Measurements from ENCODE around the gene LRRC4C.

The LRRC4C gene

DNA sequence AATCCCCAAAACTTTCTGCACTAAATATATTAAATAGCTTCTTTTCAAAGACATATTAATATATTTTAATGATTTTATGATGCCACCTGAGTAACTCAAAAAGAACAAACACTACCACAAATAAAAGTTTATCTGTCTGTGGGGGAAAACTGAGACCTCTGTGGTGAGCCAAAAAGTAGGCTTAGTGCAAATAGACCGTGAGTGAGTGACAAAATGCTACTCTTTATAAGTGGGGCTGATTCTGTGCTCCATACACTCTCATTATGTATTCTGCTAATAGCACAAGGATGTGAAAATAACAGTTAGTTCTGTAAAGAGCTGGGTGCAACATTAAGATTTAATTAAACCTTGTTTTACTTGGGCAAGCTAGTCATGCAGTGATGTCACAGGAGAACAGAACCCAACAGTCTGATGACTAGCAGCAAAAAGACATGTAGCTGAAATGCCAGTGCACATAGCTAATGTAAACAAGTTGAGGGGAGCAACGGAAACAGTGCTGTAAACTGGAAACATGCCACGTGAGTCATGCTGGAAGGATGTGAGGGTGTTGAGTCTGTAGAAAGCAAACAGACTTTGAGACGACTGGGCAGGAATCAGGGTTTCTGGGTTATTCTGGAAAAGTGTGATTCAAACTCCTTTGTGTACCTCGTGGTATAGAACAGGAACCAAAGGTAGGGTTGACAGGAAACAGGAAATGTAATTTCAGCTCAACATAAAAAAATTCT is 1130.4 kb downstream of the LRRC4C start:
- DNase-seq: no peak

DNA sequence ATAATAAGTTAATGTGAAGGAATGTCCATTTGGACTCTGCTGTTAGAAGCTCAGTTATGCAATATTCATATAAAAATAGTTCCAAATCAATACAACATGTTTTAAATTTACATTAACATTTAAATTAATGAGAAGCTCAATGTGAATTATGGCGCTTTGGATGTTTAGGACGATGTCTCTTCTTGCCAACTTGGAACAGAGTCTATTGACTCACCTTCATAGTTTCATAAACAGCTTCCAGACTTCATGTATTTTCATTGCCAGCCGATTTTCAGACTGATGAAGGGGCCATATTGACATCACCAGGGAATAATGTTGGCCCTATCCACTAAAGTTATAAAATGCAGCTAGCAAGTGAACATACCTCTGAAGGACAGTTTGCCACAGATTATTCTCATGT is 1136.2 kb downstream of the LRRC4C start:
- DNase-seq: no peak

- DNase-seq: no peak
Measured at GRCh38 chr11:40321537-40321936, 1137.9 kb downstream of the LRRC4C start.

DNA sequence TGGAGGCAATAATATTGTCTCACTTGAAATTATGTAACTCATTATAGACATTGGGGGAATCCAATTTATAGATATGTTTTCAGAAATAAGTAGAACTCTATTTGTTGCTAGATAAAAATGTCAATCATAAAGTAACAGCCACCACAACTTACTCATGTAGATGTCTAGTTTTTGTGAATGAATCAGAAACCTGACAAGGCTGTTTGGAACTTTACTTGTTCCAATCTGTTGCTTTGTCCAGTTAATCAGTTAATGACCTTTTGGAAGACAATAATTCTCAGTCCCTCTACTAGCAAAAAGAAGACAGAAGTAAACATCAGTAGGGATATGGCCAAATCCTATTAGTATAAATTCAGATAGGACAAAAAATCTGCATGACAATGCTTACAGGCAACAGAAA is 1143.3 kb downstream of the LRRC4C start:
- DNase-seq: no peak

DNA sequence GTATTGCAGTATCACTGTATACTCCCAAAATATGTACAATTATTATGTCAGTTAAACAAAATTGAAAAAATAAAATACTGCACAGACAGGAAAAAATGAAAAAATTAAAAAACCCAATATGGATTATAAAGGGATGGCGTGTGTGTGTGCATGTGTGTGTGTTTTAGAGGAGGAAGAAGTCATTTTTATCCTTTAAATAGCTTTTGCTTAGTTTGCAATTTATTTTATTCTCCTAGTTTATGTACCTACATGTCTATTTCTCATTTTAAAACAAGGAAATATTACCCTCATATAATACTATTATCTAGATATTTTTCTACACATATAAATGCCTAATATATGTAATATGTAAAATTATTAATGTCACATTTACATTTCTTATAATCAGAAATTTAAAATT is 1144.3 kb downstream of the LRRC4C start:
- no peak for DNase-seq

GRCh38 chr11:40314327-40314726 is 1145.1 kb downstream of the LRRC4C start:
- DNase-seq: no peak

DNA sequence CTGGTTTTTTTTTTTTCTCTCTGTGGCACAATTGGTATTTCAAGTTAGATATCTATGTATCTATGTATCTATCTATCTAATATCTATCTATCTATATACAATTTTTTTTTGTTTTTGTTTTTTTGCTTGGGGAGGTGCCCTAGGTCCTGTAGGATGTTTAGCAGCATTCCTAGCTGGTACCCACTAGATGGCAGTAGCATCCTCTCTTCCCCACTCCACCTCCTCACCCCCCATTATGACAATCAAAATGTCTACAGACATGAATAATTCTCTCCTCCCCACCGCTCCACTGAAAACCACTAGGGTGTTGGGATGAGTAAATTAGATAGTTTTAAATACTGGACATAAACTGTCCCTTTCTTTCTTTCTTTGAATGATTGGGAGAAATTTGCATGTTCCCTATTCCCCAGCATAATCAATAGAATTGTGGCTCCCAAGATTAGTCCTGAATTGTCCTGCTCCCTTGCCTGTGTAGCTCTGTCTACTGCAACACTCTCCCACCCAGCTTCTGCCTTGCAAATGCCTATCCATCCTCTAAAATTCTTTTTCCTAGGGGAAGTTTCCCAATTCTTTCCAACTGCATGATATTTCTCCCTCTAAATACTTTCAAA is 1152.4 kb downstream of the LRRC4C start:
- no peak for DNase-seq

DNA sequence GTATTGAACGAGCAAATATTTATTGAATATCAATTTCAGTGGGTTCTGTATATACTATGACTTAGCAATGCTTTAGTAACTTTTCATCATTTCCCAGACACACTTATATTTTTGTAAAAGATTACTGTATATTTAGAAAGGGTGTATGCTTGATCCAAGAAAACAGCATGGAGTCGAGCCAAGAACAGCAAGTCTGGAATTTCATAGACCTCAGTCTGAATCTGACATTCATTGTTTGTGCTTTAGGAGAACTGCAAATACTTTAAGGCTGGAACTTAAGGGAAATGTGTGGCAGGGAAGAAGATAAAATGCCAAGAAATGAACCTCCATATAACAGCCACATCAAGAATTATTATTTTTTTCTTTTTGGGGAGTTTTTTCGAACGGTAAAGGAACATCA is 1156.8 kb downstream of the LRRC4C start:
- DNase-seq: no peak

GRCh38 chr11:40295466-40295865 is 1164.0 kb downstream of the LRRC4C start:
- DNase-seq: no peak

GRCh38 chr11:40294741-40295140 is 1164.7 kb downstream of the LRRC4C start:
- no peak for DNase-seq

GRCh38 chr11:40294349-40294735 is 1165.1 kb downstream of the LRRC4C start:
- DNase-seq: no peak

DNA sequence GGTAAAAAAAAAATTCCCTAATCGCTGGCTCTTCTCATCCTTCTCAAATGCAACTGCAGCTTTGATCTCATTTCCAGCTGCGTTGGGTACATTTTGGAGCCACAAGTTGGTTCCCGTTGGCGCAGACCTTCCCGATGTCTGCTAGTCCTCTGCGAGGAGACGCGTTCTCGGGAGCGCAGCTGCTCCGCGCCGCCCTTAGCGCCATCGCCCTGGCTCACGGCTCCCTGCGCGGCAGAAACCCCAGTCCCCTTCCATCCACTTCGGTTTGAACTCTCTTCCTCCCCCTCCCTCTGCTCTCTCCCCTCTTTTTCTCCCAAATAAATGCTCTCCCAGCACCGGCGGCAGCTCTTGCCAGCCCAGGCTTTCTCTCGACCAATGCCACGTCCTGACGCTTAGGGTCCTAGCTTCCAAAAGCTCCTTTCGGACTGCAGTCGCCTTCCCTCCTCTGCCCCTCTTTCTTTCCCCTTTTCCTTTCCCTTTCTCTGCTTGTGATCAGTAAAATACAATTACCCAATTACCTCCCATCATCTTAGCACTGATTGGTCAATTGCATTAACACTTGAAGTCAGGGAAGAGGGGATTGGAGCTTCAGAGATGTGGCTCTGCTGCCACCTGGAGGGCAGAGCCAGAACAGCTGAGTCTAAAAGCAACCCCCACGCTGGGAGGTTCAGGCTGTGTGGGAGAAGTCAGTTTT is 1165.7 kb downstream of the LRRC4C start:
- peak; percentile 14 to 24 for DNase-seq

DNA sequence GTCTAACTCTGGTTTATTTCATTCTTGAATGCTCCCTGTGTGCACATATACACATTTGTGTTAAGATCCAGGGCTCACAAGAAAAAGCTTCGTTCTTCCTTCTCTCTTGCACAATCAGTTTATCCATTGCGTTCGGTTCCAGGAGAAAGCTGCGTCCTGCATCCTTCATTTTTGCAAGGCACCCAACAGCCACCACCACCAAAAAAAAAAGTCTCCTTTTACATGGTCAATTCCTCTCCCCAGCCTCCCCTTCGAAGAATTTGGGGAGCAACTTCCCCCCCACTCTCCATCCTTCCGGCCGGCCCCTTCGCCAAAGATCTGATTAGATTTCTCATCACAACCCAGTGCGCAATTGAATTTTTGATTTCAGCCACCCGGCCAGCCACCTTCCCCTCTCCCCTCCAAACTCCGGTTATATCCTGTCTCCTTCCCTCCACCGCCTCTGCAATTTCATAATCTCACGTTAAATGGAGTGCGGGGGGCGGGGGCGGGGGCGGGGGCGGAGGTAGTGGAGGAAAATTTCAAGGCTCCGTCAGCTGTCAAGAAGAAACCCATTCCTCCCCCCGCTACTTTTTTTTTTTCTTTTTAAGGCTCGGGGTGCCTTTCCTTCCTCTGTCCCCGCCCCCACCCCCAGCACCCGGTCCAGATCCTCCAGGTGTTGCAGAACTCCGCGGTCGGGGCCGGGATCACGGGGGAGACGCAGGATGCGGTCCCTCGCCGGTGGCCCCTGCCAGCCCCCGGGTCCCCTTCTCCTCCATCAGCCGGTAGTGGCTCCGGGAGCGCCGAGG is 1166.5 kb downstream of the LRRC4C start:
- no peak for DNase-seq

DNA sequence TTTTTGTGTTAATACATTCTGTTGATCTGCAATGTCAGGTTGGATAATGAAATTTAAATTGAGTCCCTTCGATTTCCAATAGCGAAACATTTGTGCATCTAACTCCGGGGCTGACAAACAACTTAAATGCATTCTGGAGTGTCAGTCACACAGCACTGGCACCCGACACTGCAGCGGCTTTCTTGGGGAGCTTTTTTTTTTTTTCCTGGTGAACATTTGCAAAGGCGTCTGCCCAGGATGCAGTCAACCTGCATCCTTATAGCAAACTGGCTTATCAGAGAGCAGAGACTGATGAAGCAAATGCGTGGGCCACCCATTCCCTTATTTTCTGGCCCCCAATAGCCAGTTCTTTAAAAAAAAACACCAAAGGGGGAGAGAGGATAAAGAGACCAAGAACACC is 1167.7 kb downstream of the LRRC4C start:
- no peak for DNase-seq

GRCh38 chr11:40291329-40291728 is 1168.1 kb downstream of the LRRC4C start:
- no peak for DNase-seq

GRCh38 chr11:40290171-40290631 is 1169.3 kb downstream of the LRRC4C start:
- DNase-seq: no peak

DNA sequence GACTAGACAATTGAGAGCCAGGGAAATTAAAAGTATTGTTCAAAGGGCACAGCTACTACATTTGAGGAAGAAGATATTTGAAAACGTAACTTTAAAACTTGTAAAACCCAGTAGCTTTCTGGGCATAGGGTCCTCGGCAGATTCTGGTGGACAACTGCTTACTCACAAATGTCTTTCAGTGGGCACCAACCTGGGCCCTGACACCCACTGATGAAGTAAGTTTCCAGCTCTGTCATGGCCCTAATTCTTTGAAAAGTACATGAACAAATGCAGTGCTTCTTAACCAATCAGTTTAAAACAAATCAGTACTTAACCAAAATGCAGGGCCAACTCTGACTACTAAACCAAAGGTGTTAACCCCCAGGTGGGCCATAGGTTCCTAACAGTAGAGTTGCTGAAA is 1170.1 kb downstream of the LRRC4C start:
- no peak for DNase-seq

- no peak for DNase-seq
Measured at GRCh38 chr11:40287916-40288803, 1171.3 kb downstream of the LRRC4C start.

GRCh38 chr11:40286137-40286536 is 1173.3 kb downstream of the LRRC4C start:
- no peak for DNase-seq

- no peak for DNase-seq
Measured at GRCh38 chr11:40285558-40285957, 1173.9 kb downstream of the LRRC4C start.

GRCh38 chr11:40281052-40281580 is 1178.3 kb downstream of the LRRC4C start:
- DNase-seq: no peak
